ENCODE data around the gene BCOR.

- no peak for TF ChIP-seq CTCF (IDR thresholded peaks at IDR 0.05)
- no peak for TF ChIP-seq POLR2AphosphoS5 (IDR thresholded peaks at IDR 0.05)
Measured at GRCh38 chrX:40085714-40086113, 12.0 kb downstream of the BCOR start.

All from esophagus muscularis mucosa (tissue), 3 donors.